ENCODE data around the gene DPF3. TPM values are rescaled to one million over a fixed set of nuclear protein-coding genes. Genes with fewer than 3 reads are reported as not detected.
A peak's percentile ranks its signal among the peaks of the same experiment; 100 is the strongest.

DPF3 gene
- total RNA-seq, 2 experiments from 2014 or later: 0.27 to 0.31 TPM

- H3K4me3 Mint-ChIP-seq: no peak overlapping the region
- H3K27ac ChIP-seq (ENCODE audit: low read depth in 1 of 2, low read length in 2 of 2): no peak overlapping the region
- no peaks in the 10 kb centered on the region for H3K36me3 ChIP-seq (ENCODE audit: insufficient read depth, low read length)
- no peaks in the 10 kb centered on the region for H3K4me1 ChIP-seq (ENCODE audit: insufficient read depth, low read length)
- no peaks in the 10 kb centered on the region for H3K36me3 Mint-ChIP-seq (ENCODE audit: low read depth)
- POLR2A ChIA-PET: no interaction called here
- no peaks in the 10 kb centered on the region for H3K27me3 Mint-ChIP-seq
- intact Hi-C loops (cut with DNase I, micrococcal nuclease): no loop called here
- no peaks in the 10 kb centered on the region for H3K9me3 ChIP-seq (ENCODE audit: control insufficient read depth in 1 of 2, insufficient read depth in 1 of 2, low read length in 2 of 2)
- CTCF ChIA-PET: no interaction called here
- ATAC-seq (ENCODE audit: poor library complexity) (no peak), DNase-seq (no peak)
- no peaks in the 10 kb centered on the region for H3K27me3 ChIP-seq (ENCODE audit: control insufficient read depth in 1 of 2, insufficient read depth in 2 of 2, low read length in 2 of 2)
- H3K4me1 Mint-ChIP-seq (ENCODE audit: low read depth): no peaks in the 10 kb centered on the region
- H3K27ac Mint-ChIP-seq: no peak overlapping the region
- TF ChIP-seq CTCF (IDR thresholded peaks at IDR 0.05): no peak
- H3K4me3 ChIP-seq (ENCODE audit: low read length): no peak overlapping the region
- no peaks in the 10 kb centered on the region for H3K9me3 Mint-ChIP-seq
Measured at GRCh38 chr14:72723858-72724530, 169.9 kb downstream of the DPF3 start.

- Mint-ChIP-seq H3K27me3 (no peaks in the 10 kb centered on the region), H3K9me3 (no peaks in the 10 kb centered on the region), H3K4me3 (no peak overlapping the region), H3K36me3 (ENCODE audit: low read depth) (no peaks in the 10 kb centered on the region), H3K4me1 (ENCODE audit: low read depth) (peaks cover 3% of the 10 kb centered on the region), H3K27ac (no peak overlapping the region)
- Histone ChIP-seq H3K4me3 (ENCODE audit: low read length) (no peak overlapping the region), H3K36me3 (ENCODE audit: insufficient read depth, low read length) (no peaks in the 10 kb centered on the region), H3K4me1 (ENCODE audit: insufficient read depth, low read length) (no peaks in the 10 kb centered on the region), H3K27ac (ENCODE audit: low read depth in 1 of 2, low read length in 2 of 2) (no peak overlapping the region), H3K27me3 (ENCODE audit: control insufficient read depth in 1 of 2, insufficient read depth in 2 of 2, low read length in 2 of 2) (no peaks in the 10 kb centered on the region), H3K9me3 (ENCODE audit: control insufficient read depth in 1 of 2, insufficient read depth in 1 of 2, low read length in 2 of 2) (no peaks in the 10 kb centered on the region)
- ATAC-seq (ENCODE audit: poor library complexity) (no peak), DNase-seq (no peak)
- CTCF ChIA-PET: no interaction called here
- intact Hi-C loops (cut with DNase I, micrococcal nuclease): no loop called here
- POLR2A ChIA-PET: no interaction called here
- TF ChIP-seq CTCF (IDR thresholded peaks at IDR 0.05): no peak
Measured at GRCh38 chr14:72722201-72722785, 171.6 kb downstream of the DPF3 start.

GRCh38 chr14:72721083-72721482 is 172.8 kb downstream of the DPF3 start:
- intact Hi-C loops (cut with DNase I, micrococcal nuclease): no loop called here
- no peak overlapping the region for H3K4me3 ChIP-seq (ENCODE audit: low read length)
- Mint-ChIP-seq H3K4me3 (no peak overlapping the region), H3K27ac (no peak overlapping the region), H3K27me3 (no peaks in the 10 kb centered on the region), H3K9me3 (no peaks in the 10 kb centered on the region), H3K36me3 (ENCODE audit: low read depth) (no peaks in the 10 kb centered on the region), H3K4me1 (ENCODE audit: low read depth) (peaks cover 16% of the 10 kb centered on the region)
- no peaks in the 10 kb centered on the region for H3K4me1 ChIP-seq (ENCODE audit: insufficient read depth, low read length)
- ATAC-seq (ENCODE audit: poor library complexity) (no peak), DNase-seq (peak in 1 of 14 experiments; percentile 23)
- no peak for TF ChIP-seq CTCF (IDR thresholded peaks at IDR 0.05)
- H3K27me3 ChIP-seq (ENCODE audit: control insufficient read depth in 1 of 2, insufficient read depth in 2 of 2, low read length in 2 of 2): no peaks in the 10 kb centered on the region
- no peaks in the 10 kb centered on the region for H3K9me3 ChIP-seq (ENCODE audit: control insufficient read depth in 1 of 2, insufficient read depth in 1 of 2, low read length in 2 of 2)
- POLR2A ChIA-PET: no interaction called here
- no peaks in the 10 kb centered on the region for H3K36me3 ChIP-seq (ENCODE audit: insufficient read depth, low read length)
- CTCF ChIA-PET: no interaction called here
- no peak overlapping the region for H3K27ac ChIP-seq (ENCODE audit: low read depth in 1 of 2, low read length in 2 of 2)
